Astrocyte of the cerebellum (primary cell): ENCODE measurements around the gene GRIN2C.
A peak's percentile ranks its signal among the peaks of the same experiment; 100 is the strongest.

Experiments used
- DNase-seq: peaks from one replicate; pipeline ENCODE4 v3.0.0-alpha.2; 2011; ENCODE audit warnings: low read depth
- H3K4me3 ChIP-seq: 2 replicates; pipeline ENCODE4 v1.5.1; 2011; ENCODE audit warnings: mild to moderate bottlenecking, low read depth, low read length, moderate library complexity
- CTCF ChIP-seq: IDR thresholded peaks from 2 replicates; pipeline ENCODE4 v1.5.1; 2012; ENCODE audit warnings: low read length, low read depth, moderate library complexity, mild to moderate bottlenecking; ENCODE audit errors: missing control alignments
- in situ Hi-C: cut with HindIII; loops from 2 replicates; pipeline ENCODE4 v1.10.0; 2017; ENCODE audit warnings: low sequenced_read_pairs

Gene GRIN2C

GRCh38 chr17:74863420-74864296 is 4.0 kb upstream of the GRIN2C start:
- DNase-seq = no peak
- in situ Hi-C loops = no loop called here
- H3K4me3 ChIP-seq = no peak overlapping the region
- no peak for TF ChIP-seq CTCF

- DNase-seq = no peak
- in situ Hi-C loops = no loop called here
- H3K4me3 ChIP-seq = no peak overlapping the region
- TF ChIP-seq CTCF = no peak
Measured at GRCh38 chr17:74862919-74863318, 3.2 kb upstream of the GRIN2C start.

GRCh38 chr17:74862108-74862901 is 2.6 kb upstream of the GRIN2C start:
- peak; percentile 75 for TF ChIP-seq CTCF
- in situ Hi-C loops = no loop called here
- no peak overlapping the region for H3K4me3 ChIP-seq
- DNase-seq = no peak

GRCh38 chr17:74861662-74862107 is 2.0 kb upstream of the GRIN2C start:
- no peak overlapping the region for H3K4me3 ChIP-seq
- DNase-seq = no peak
- in situ Hi-C loops = no loop called here
- no peak for TF ChIP-seq CTCF

- in situ Hi-C loops = no loop called here
- no peak for DNase-seq
- TF ChIP-seq CTCF = no peak
- no peak overlapping the region for H3K4me3 ChIP-seq
Measured at GRCh38 chr17:74860872-74861661, 1.4 kb upstream of the GRIN2C start.

GRCh38 chr17:74860229-74860871 is 665 bp upstream of the GRIN2C start:
- TF ChIP-seq CTCF = no peak
- in situ Hi-C loops = no loop called here
- no peak overlapping the region for H3K4me3 ChIP-seq
- no peak for DNase-seq
